Endodermal cell (in vitro differentiated cells): ENCODE measurements around the gene OR10G2. TPM values are rescaled to one million over a fixed set of nuclear protein-coding genes. Genes with fewer than 3 reads are reported as not detected.

ENCODE experiments used
- DNase-seq: peaks from one replicate; pipeline ENCODE4 v3.0.0-alpha.2; 2017
- H3K27ac ChIP-seq: 2 replicates; pipeline ENCODE4 v1.5.1; 2013; ENCODE audit warnings: mild to moderate bottlenecking, low read depth, low read length, moderate library complexity
- H3K27me3 ChIP-seq: 2 replicates; pipeline ENCODE4 v1.6.1; 2013; ENCODE audit warnings: mild to moderate bottlenecking, low read length, moderate library complexity; ENCODE audit not compliant: insufficient read depth, control insufficient read depth, poor library complexity, severe bottlenecking
- H3K36me3 ChIP-seq: 2 replicates; pipeline ENCODE4 v1.7.0; 2013; ENCODE audit warnings: mild to moderate bottlenecking, low read length, moderate library complexity; ENCODE audit not compliant: control insufficient read depth, insufficient read depth
- H3K4me1 ChIP-seq: one replicate; pipeline ENCODE4 v1.7.0; 2013; ENCODE audit warnings: low read length; ENCODE audit not compliant: control insufficient read depth, insufficient read depth
- H3K4me3 ChIP-seq: 2 replicates; pipeline ENCODE4 v1.5.1; 2013; ENCODE audit warnings: mild to moderate bottlenecking, low read length, moderate library complexity
- H3K9ac ChIP-seq: 2 replicates; pipeline ENCODE4 v1.6.1; 2013; ENCODE audit warnings: mild to moderate bottlenecking, low read length, moderate library complexity; ENCODE audit not compliant: poor library complexity, severe bottlenecking; ENCODE audit errors: extremely low read depth
- H3K9me3 ChIP-seq: 2 replicates; pipeline ENCODE4 v1.6.1; 2013; ENCODE audit warnings: mild to moderate bottlenecking, low read length, moderate library complexity; ENCODE audit not compliant: control insufficient read depth
- H3K27ac Mint-ChIP-seq: 2 replicates; pipeline ENCODE4 v1.8.0; 2020; ENCODE audit warnings: mixed read lengths
- H3K27me3 Mint-ChIP-seq: 2 replicates; pipeline ENCODE4 v1.8.0; 2021; ENCODE audit warnings: mild to moderate bottlenecking, mixed read lengths; ENCODE audit not compliant: insufficient read depth
- H3K36me3 Mint-ChIP-seq: 2 replicates; pipeline ENCODE4 v1.8.0; 2020; ENCODE audit warnings: low read depth, mixed read lengths
- H3K4me1 Mint-ChIP-seq: 2 replicates; pipeline ENCODE4 v1.8.0; 2020; ENCODE audit warnings: mixed read lengths
- H3K4me3 Mint-ChIP-seq: 2 replicates; pipeline ENCODE4 v1.8.0; 2020; ENCODE audit warnings: mild to moderate bottlenecking, moderate library complexity, mixed read lengths
- H3K9me3 Mint-ChIP-seq: 2 replicates; pipeline ENCODE4 v1.8.0; 2020; ENCODE audit warnings: mild to moderate bottlenecking, mixed read lengths
- WGBS, 2 experiments: methylation state at CpG; one replicate each; pipeline versions ENCODE4 v1.1.5 to v1.1.7; 2013; ENCODE audit warnings: missing lambda C conversion rate in 2 of 2, mixed read lengths in 1 of 2; ENCODE audit not compliant: insufficient coverage in 1 of 2, insufficient read length in 1 of 2; 5-methylcytosine and 5-hydroxymethylcytosine counted together
- long read RNA-seq, 4 experiments: library from polyadenylated mRNA in 2 of 4; library from RNA in 1 of 4; library from capped mRNA in 1 of 4; stranded (forward) in 3 of 4; unstranded in 1 of 4; transcript quantifications; one replicate each; pipeline ENCODE4 v2.0.0, GENCODE V29; 2020 to 2021; ENCODE audit warnings: inconsistent platforms in 1 of 4
- polyA plus RNA-seq, 2 experiments: library from polyadenylated mRNA; stranded (reverse); fragments of 50-300 nt; gene quantifications; one replicate each; pipeline ENCODE4 v1.2.3, GENCODE V29; 2013
- total RNA-seq, 2 donors: library from RNA; stranded (reverse); fragmentation: NEBNext Ultra II Directional in 1 of 2; extraction: Animal tissue kit (Norgen Biotek cat#: 25700) in 1 of 2; gene quantifications; 2 replicates in 1 of 2; 3 replicates in 1 of 2; pipeline ENCODE4 v1.2.1, GENCODE V29; 2021
- TF ChIP-seq, protein P1 (sequence below): fragments of 200-600 bp; sonication (generic); conservative IDR thresholded peaks from 2 replicates; pipeline ENCODE4 v1.5.0; 2021; ENCODE audit warnings: antibody characterized with exemption, mild to moderate bottlenecking

Gene OR10G2, protein sequence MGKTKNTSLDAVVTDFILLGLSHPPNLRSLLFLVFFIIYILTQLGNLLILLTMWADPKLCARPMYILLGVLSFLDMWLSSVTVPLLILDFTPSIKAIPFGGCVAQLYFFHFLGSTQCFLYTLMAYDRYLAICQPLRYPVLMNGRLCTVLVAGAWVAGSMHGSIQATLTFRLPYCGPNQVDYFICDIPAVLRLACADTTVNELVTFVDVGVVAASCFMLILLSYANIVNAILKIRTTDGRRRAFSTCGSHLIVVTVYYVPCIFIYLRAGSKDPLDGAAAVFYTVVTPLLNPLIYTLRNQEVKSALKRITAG
- total RNA-seq: not detected
- polyA plus RNA-seq (2013, experiment 1 of 2): not detected
- polyA plus RNA-seq (2013, experiment 2 of 2): not detected
- long read RNA-seq, experiment 1: 0 reads
- long read RNA-seq, experiment 2: 0 reads
- long read RNA-seq, experiment 3: 0 reads
- long read RNA-seq, experiment 4: 0 reads

DNA sequence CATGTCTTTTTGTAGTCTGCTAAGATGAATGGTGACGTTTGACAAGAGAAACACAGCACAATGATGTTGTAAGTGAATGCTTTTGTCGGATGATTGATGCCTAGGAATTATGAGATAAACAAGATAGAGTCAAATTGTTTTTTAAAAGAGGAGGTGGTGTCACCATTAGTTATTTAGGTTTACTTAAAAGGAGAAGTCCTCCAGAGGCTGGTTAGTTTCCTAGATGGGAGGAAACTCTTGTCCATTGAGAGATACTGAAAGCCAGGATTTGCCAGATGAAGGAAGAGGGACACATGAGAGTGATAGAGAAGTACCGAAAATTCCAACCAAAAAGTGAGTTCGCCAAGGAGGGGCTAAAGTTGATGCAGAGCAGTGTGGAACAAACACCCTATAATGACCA lies at the start of gene OR10G2:
OR10G2 (minus strand) TSS at position 101 of the 400 bp plus-strand sequence; CDS start at position 3, 98 bp downstream.
- H3K4me1 Mint-ChIP-seq: no peaks in the 10 kb centered on the region
- peaks cover 2% of the 10 kb centered on the region for H3K9me3 Mint-ChIP-seq
- no peaks in the 10 kb centered on the region for H3K9me3 ChIP-seq
- 93 to 94% methylated on average over 3 to 4 of the region's 4 CpGs for WGBS, 2 experiments
- H3K4me3 Mint-ChIP-seq: no peak within 1 kb of the TSS
- DNase-seq: no peak
- no peaks in the 10 kb centered on the region for H3K27me3 ChIP-seq
- H3K36me3 ChIP-seq: no peaks in the 10 kb centered on the region
- H3K27ac Mint-ChIP-seq: no peak within 1 kb of the TSS
- no peaks in the 10 kb centered on the region for H3K36me3 Mint-ChIP-seq
- TF ChIP-seq, protein P1, sequence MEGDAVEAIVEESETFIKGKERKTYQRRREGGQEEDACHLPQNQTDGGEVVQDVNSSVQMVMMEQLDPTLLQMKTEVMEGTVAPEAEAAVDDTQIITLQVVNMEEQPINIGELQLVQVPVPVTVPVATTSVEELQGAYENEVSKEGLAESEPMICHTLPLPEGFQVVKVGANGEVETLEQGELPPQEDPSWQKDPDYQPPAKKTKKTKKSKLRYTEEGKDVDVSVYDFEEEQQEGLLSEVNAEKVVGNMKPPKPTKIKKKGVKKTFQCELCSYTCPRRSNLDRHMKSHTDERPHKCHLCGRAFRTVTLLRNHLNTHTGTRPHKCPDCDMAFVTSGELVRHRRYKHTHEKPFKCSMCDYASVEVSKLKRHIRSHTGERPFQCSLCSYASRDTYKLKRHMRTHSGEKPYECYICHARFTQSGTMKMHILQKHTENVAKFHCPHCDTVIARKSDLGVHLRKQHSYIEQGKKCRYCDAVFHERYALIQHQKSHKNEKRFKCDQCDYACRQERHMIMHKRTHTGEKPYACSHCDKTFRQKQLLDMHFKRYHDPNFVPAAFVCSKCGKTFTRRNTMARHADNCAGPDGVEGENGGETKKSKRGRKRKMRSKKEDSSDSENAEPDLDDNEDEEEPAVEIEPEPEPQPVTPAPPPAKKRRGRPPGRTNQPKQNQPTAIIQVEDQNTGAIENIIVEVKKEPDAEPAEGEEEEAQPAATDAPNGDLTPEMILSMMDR: no peak
- no peaks in the 10 kb centered on the region for H3K4me1 ChIP-seq
- no peak within 1 kb of the TSS for H3K27ac ChIP-seq
- no peaks in the 10 kb centered on the region for H3K27me3 Mint-ChIP-seq
- H3K4me3 ChIP-seq: no peak within 1 kb of the TSS
- no peak within 1 kb of the TSS for H3K9ac ChIP-seq

DNA sequence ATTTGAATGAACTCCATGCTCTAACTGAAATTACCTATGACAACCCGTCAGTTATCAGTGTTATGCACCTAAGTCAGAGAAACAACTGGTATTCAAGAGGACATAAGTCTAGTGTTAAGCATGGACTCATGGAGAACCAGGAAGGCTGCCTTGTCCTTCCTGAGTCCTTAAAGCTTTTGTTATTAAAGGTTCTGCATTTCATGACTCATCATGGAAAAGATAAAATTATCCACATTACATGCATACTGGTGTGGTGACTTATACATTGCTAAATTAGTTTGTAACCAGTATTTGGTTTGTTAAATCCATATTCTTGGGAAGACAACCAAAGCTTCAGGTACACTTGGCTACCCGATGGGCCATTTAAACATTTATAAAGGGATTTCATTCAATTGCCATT lies 45.3 kb upstream of the OR10G2 start:
- Histone ChIP-seq H3K27ac (no peak overlapping the region), H3K4me1 (no peaks in the 10 kb centered on the region), H3K4me3 (no peak overlapping the region), H3K9ac (no peak overlapping the region), H3K36me3 (no peaks in the 10 kb centered on the region), H3K9me3 (peaks cover 11% of the 10 kb centered on the region), H3K27me3 (no peaks in the 10 kb centered on the region)
- H3K36me3 Mint-ChIP-seq: no peaks in the 10 kb centered on the region
- no peak overlapping the region for H3K4me3 Mint-ChIP-seq
- H3K27ac Mint-ChIP-seq: no peak overlapping the region
- WGBS, 2 experiments: 90 to 94% methylated on average over 2 of the region's 2 CpGs
- peaks cover 12% of the 10 kb centered on the region for H3K9me3 Mint-ChIP-seq
- H3K4me1 Mint-ChIP-seq: no peaks in the 10 kb centered on the region
- no peak for DNase-seq
- H3K27me3 Mint-ChIP-seq: no peaks in the 10 kb centered on the region
- TF ChIP-seq, protein P1: no peak

DNA sequence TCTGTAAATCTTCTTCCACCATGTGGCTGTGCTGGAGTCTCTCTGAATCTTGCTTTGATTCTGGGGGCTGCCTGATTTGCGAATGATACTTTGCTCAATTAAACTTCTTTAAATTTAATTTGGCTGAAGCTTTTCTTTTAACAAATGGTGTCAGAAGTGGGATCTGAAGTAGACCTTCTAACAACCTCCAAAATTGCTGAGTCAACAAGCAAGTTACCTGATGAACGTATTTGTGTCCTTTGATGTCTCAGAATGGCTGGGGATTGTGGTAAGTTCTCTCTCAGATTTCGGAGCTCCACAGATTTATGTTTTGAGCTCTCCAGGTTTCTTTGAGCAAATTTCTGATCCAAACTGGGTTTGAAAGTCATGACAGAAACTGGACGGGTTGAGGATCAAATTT lies 40.8 kb upstream of the OR10G2 start:
- no peaks in the 10 kb centered on the region for H3K27me3 ChIP-seq
- 95% methylated on average over 4 of the region's 4 CpGs for WGBS, 2 experiments
- H3K4me1 Mint-ChIP-seq: no peaks in the 10 kb centered on the region
- no peak overlapping the region for H3K4me3 Mint-ChIP-seq
- H3K27ac Mint-ChIP-seq: no peak overlapping the region
- no peaks in the 10 kb centered on the region for H3K36me3 ChIP-seq
- H3K9me3 Mint-ChIP-seq: peaks cover 17% of the 10 kb centered on the region
- H3K27ac ChIP-seq: no peak overlapping the region
- DNase-seq: no peak
- H3K9me3 ChIP-seq: peaks cover 12% of the 10 kb centered on the region
- no peak overlapping the region for H3K9ac ChIP-seq
- TF ChIP-seq, protein P1: no peak
- no peaks in the 10 kb centered on the region for H3K36me3 Mint-ChIP-seq
- no peaks in the 10 kb centered on the region for H3K27me3 Mint-ChIP-seq
- H3K4me3 ChIP-seq: no peak overlapping the region
- H3K4me1 ChIP-seq: no peaks in the 10 kb centered on the region
